ENCODE data around the gene APOL6. TPM values are rescaled to one million over a fixed set of nuclear protein-coding genes. Genes with fewer than 3 reads are reported as not detected.

The APOL6 gene
- total RNA-seq, 2 experiments from 2014 or later, result 66.9 to 68.0 TPM

DNA sequence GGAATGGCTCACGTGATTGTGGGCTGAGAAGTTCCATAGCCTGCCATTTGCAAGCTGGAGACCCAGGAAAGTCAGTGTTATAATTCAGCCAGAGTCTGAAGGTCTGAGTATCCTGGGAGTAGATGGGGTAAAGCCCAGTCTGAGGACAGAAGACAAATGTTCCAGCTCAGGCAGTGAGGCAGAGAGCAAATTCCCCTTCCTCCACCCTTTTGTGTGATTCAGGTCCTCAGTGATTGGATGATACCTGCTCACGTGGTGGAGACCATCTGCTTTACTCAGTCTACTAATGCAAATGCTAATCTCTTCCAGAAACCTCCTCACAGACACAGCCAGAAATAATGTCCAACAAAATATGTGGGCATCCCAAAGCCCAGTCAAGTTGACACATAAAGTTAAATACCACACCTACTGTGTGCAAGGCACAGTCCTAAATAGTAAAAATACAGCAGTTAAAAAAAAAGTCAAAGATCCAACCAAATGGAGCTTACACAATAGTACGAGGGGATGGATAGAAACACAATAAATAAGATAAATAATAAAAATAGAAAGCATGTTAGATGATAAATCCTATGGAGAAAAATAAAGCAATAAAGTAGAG lies 13.2 kb upstream of the APOL6 start:
- DNase-seq, result no peak
- POLR2A ChIA-PET, result interaction anchor here (0.6 to 1.9 kb wide), 2 partner anchors 14 to 71 kb away, joined by 4 to 6 read pairs; partner anchors contain the start of gene APOL6
- Mint-ChIP-seq H3K4me3 (no peak overlapping the region), H3K27ac (no peak overlapping the region), H3K27me3 (peaks cover 2% of the 10 kb centered on the region), H3K4me1 (peaks cover 10% of the 10 kb centered on the region), H3K9me3 (peaks cover 3% of the 10 kb centered on the region), H3K36me3 (no peaks in the 10 kb centered on the region)
- no peak for ATAC-seq (ENCODE audit: low read depth)

- Mint-ChIP-seq H3K27me3 (peaks cover 2% of the 10 kb centered on the region), H3K9me3 (peaks cover 3% of the 10 kb centered on the region), H3K4me3 (no peak overlapping the region), H3K36me3 (no peaks in the 10 kb centered on the region), H3K4me1 (peaks cover 10% of the 10 kb centered on the region), H3K27ac (no peak overlapping the region)
- ATAC-seq (ENCODE audit: low read depth) (no peak), DNase-seq (no peak)
- POLR2A ChIA-PET, result no interaction called here
Measured at GRCh38 chr22:35637254-35637653, 11.0 kb upstream of the APOL6 start.

DNA sequence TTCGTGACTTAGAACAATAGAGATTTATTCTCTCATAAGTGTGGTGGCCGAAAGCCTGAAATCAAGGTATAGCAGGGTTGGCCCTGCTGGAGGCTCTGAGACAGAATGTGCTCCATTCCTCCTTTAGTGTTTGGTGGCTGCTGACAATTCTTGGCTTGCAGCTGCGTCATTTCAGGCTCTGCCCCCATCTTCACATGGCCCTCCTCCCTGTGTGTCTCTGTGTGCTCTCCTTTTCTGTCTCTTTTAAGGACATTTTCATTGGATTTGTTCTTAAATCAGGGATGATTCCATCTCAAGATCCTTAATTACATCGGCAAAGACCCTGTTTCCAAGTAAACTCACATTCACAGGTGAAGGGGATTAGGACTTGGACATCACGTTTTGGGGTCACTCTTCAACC lies 10.2 kb upstream of the APOL6 start:
- Mint-ChIP-seq H3K27me3 (peaks cover 2% of the 10 kb centered on the region), H3K4me1 (peaks cover 10% of the 10 kb centered on the region), H3K9me3 (peaks cover 3% of the 10 kb centered on the region), H3K4me3 (no peak overlapping the region), H3K36me3 (no peaks in the 10 kb centered on the region), H3K27ac (no peak overlapping the region)
- POLR2A ChIA-PET, result no interaction called here
- ATAC-seq (ENCODE audit: low read depth) (no peak), DNase-seq (no peak)

- Mint-ChIP-seq H3K36me3 (no peaks in the 10 kb centered on the region), H3K27ac (no peak overlapping the region), H3K4me1 (peaks cover 8% of the 10 kb centered on the region), H3K27me3 (peaks cover 2% of the 10 kb centered on the region), H3K4me3 (no peak overlapping the region), H3K9me3 (peaks cover 3% of the 10 kb centered on the region)
- ATAC-seq (ENCODE audit: low read depth) (no peak), DNase-seq (no peak)
- POLR2A ChIA-PET, result no interaction called here
Measured at GRCh38 chr22:35638410-35638809, 9.8 kb upstream of the APOL6 start.

GRCh38 chr22:35641494-35642120 lies 6.6 kb upstream of the APOL6 start:
- no peak for DNase-seq
- POLR2A ChIA-PET, result no interaction called here
- H3K4me1 Mint-ChIP-seq, result no peaks in the 10 kb centered on the region
- H3K27ac Mint-ChIP-seq, result no peak overlapping the region
- ATAC-seq (ENCODE audit: low read depth), result no peak
- H3K27me3 Mint-ChIP-seq, result peaks cover 2% of the 10 kb centered on the region
- H3K36me3 Mint-ChIP-seq, result no peaks in the 10 kb centered on the region
- H3K4me3 Mint-ChIP-seq, result no peak overlapping the region
- H3K9me3 Mint-ChIP-seq, result no peaks in the 10 kb centered on the region

- POLR2A ChIA-PET, result no interaction called here
- no peak for DNase-seq
- no peak overlapping the region for H3K27ac Mint-ChIP-seq
- ATAC-seq (ENCODE audit: low read depth), result no peak
- H3K4me3 Mint-ChIP-seq, result no peak overlapping the region
- peaks cover 4% of the 10 kb centered on the region for H3K4me1 Mint-ChIP-seq
- H3K27me3 Mint-ChIP-seq, result peaks cover 2% of the 10 kb centered on the region
- H3K9me3 Mint-ChIP-seq, result no peaks in the 10 kb centered on the region
- no peaks in the 10 kb centered on the region for H3K36me3 Mint-ChIP-seq
Measured at GRCh38 chr22:35642305-35642741, 5.9 kb upstream of the APOL6 start.

- ATAC-seq (ENCODE audit: low read depth), result no peak
- peaks cover 5% of the 10 kb centered on the region for H3K36me3 Mint-ChIP-seq
- no peak overlapping the region for H3K27ac Mint-ChIP-seq
- POLR2A ChIA-PET, result no interaction called here
- H3K4me1 Mint-ChIP-seq, result peaks cover 8% of the 10 kb centered on the region
- H3K4me3 Mint-ChIP-seq, result no peak overlapping the region
- H3K27me3 Mint-ChIP-seq, result peaks cover under 1% of the 10 kb centered on the region
- no peak for DNase-seq
- H3K9me3 Mint-ChIP-seq, result no peaks in the 10 kb centered on the region
Measured at GRCh38 chr22:35643991-35644390, 4.3 kb upstream of the APOL6 start.

DNA sequence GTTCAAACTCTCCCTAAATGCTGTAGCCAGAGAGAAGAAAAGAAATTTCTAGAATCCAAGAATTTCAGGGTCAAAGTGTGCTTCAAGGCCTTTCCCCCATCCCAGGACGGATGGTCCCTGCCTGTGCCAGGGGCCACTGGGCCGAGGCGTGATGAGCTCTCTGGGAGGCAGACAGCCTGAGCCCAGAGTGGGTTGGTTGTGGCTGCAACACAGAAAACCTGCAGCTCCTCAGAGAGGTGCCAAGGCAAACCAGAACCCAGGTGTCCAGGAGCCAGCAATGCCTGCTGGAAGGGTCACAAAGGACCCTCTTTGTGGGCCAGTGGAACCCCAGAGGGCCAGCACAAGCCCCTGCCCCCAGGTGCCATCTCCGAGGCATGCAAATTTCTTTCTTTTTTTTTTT lies 2.6 kb upstream of the APOL6 start:
- no peak for ATAC-seq (ENCODE audit: low read depth)
- Mint-ChIP-seq H3K27ac (no peak overlapping the region), H3K4me1 (peaks cover 14% of the 10 kb centered on the region), H3K9me3 (no peaks in the 10 kb centered on the region), H3K27me3 (no peaks in the 10 kb centered on the region), H3K4me3 (no peak overlapping the region), H3K36me3 (peaks cover 19% of the 10 kb centered on the region)
- POLR2A ChIA-PET, result interaction anchor here (0.9 kb wide), 1 partner anchor 19 kb away, joined by 3 read pairs; no protein-coding TSS in a partner anchor
- DNase-seq, result no peak

- Mint-ChIP-seq H3K36me3 (peaks cover 48% of the 10 kb centered on the region), H3K27ac (peak overlapping the region; percentile 100), H3K9me3 (peaks cover 2% of the 10 kb centered on the region), H3K27me3 (no peaks in the 10 kb centered on the region), H3K4me1 (peaks cover 33% of the 10 kb centered on the region), H3K4me3 (peak overlapping the region; percentile 100)
- DNase-seq (no peak), ATAC-seq (ENCODE audit: low read depth) (peak; percentile 28)
- POLR2A ChIA-PET, result interaction anchor here (0.7 to 4.8 kb wide), 13 partner anchors 7 to 1251 kb away, joined by 3 to 61 read pairs (median 5); partner anchors contain the start of gene TXN2
Measured at GRCh38 chr22:35649026-35649553, 844 bp downstream of the APOL6 start.

GRCh38 chr22:35649636-35650250 lies 1.5 kb downstream of the APOL6 start:
- Mint-ChIP-seq H3K4me3 (peak overlapping the region; percentile 100), H3K36me3 (peaks cover 53% of the 10 kb centered on the region), H3K4me1 (peaks cover 35% of the 10 kb centered on the region), H3K9me3 (peaks cover 2% of the 10 kb centered on the region), H3K27ac (peak overlapping the region; percentile 100), H3K27me3 (no peaks in the 10 kb centered on the region)
- ATAC-seq (ENCODE audit: low read depth), result no peak
- POLR2A ChIA-PET, result interaction anchor here (0.7 to 4.8 kb wide), 7 partner anchors 11 to 1251 kb away, joined by 3 to 61 read pairs (median 5); no protein-coding TSS in a partner anchor
- no peak for DNase-seq

DNA sequence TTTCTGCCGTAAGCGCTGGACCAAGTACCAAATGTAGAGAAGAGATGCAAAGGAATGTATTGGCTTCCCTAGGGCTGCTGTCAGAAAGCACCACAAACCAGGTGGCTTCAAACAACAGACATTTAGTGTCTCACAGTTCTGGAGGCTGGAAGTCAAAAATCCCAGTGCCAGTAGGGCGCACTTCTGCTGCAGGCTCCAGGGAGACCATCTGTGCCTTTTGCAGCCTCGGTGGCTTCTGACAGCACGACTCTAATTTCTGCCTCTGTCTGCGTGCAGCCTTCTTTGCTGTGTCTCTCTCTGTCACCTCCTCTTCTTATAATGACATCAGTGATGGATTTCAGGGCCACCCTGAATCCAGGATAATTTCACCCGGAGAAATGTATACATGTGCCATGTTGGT lies 2.8 kb downstream of the APOL6 start:
- H3K27me3 Mint-ChIP-seq, result no peaks in the 10 kb centered on the region
- POLR2A ChIA-PET, result interaction anchor here (4.8 kb wide), 1 partner anchor 10 kb away, joined by 61 read pairs; no protein-coding TSS in a partner anchor
- H3K4me3 Mint-ChIP-seq, result peak overlapping the region; percentile 100
- peaks cover 66% of the 10 kb centered on the region for H3K36me3 Mint-ChIP-seq
- no peak for DNase-seq
- peaks cover 39% of the 10 kb centered on the region for H3K4me1 Mint-ChIP-seq
- H3K9me3 Mint-ChIP-seq, result peaks cover 2% of the 10 kb centered on the region
- H3K27ac Mint-ChIP-seq, result no peak overlapping the region
- no peak for ATAC-seq (ENCODE audit: low read depth)

DNA sequence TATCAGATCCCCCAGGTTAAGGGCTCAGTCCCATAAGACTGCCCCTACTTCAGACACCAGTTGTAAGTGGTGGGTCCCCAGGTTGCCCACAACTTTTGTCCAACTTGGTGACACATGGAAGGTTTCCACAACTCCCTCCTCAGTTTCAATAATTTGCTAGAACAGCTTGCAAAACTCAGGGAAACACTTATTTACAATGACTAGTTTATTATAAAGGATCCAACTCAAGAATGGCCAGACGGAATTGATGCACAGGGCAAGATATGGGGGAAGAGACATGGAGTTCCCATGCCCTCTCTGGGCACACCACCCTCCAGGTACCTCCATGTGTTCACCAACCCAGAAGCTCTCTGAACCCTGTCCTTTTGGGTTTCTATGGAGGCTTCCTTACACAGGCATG lies 5.6 kb downstream of the APOL6 start:
- ATAC-seq (ENCODE audit: low read depth) (no peak), DNase-seq (no peak)
- Mint-ChIP-seq H3K27ac (no peak overlapping the region), H3K4me3 (peak overlapping the region; percentile 2), H3K4me1 (peaks cover 41% of the 10 kb centered on the region), H3K27me3 (no peaks in the 10 kb centered on the region), H3K9me3 (peaks cover 7% of the 10 kb centered on the region), H3K36me3 (peaks cover 90% of the 10 kb centered on the region)
- POLR2A ChIA-PET, result no interaction called here

DNA sequence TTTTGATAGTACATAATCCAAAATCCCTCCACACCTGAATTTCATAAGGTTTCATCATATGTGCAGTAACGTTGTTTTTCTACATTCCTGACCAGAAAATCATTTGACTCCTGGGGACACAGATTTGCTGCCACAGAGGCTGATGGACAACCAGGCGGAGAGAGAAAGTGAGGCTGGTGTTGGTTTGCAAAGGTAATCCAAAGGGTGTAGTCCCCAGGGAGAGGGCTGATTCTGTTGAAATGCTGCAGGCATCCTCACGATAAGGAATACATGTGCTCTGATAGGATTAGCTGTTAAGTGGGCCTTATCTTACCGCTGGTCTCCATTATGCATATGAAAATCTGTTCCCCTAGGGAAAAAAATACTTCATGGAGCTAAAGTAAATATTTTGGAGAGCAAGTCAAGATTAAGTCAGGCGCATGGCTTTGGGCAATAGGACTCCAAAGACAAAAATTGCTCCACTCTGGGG lies 8.1 kb downstream of the APOL6 start:
- no peak for DNase-seq
- Mint-ChIP-seq H3K27ac (no peak overlapping the region), H3K9me3 (peaks cover 5% of the 10 kb centered on the region), H3K27me3 (no peaks in the 10 kb centered on the region), H3K4me1 (peaks cover 46% of the 10 kb centered on the region), H3K4me3 (no peak overlapping the region), H3K36me3 (peaks cover 93% of the 10 kb centered on the region)
- no peak for ATAC-seq (ENCODE audit: low read depth)
- POLR2A ChIA-PET, result interaction anchor here (1.1 kb wide), 1 partner anchor 8 kb away, joined by 5 read pairs; the partner anchor contains the start of gene APOL6
